HepG2 (cell line): ENCODE results near the gene TARBP2. TPM values are rescaled to one million over a fixed set of nuclear protein-coding genes. Genes with fewer than 3 reads are reported as not detected.
A peak's percentile ranks its signal among the peaks of the same experiment; 100 is the strongest.

ENCODE experiments used
- BORCS8-MEF2B ChIP-seq: sonication (generic); formaldehyde crosslinking; IDR thresholded peaks from 2 replicates; pipeline ENCODE4 v1.8.0; 2022; ENCODE audit warnings: mild to moderate bottlenecking, missing genetic modification reagents
- CBX1 ChIP-seq: IDR thresholded peaks from one replicate; pipeline ENCODE4 v1.6.1; 2016; ENCODE audit warnings: antibody characterized with exemption, low read depth
- CENPBD1 ChIP-seq: sonication (generic); formaldehyde crosslinking; IDR thresholded peaks from 2 replicates; pipeline ENCODE4 v1.8.0; 2022; ENCODE audit warnings: missing genetic modification reagents, low read depth, mild to moderate bottlenecking, borderline replicate concordance
- DBP ChIP-seq: sonication (generic); formaldehyde crosslinking; IDR thresholded peaks from 2 replicates; pipeline ENCODE4 v1.4.0; 2020; ENCODE audit warnings: missing genetic modification reagents; ENCODE audit errors: not compliant biosample characterization
- ELF4 ChIP-seq: sonication (generic); formaldehyde crosslinking; IDR thresholded peaks from 2 replicates; pipeline ENCODE4 v1.5.0; 2020; ENCODE audit warnings: missing genetic modification reagents, mild to moderate bottlenecking, moderate library complexity, borderline replicate concordance
- FIP1L1 ChIP-seq: fragments of 200-400 bp; formaldehyde crosslinking; IDR thresholded peaks from 2 replicates; pipeline ENCODE4 v1.6.1; 2018; ENCODE audit warnings: low read depth, mild to moderate bottlenecking, low read length, moderate library complexity, borderline replicate concordance; ENCODE audit not compliant: insufficient read depth
- FOXM1 ChIP-seq: sonication (generic); formaldehyde crosslinking; IDR thresholded peaks from 2 replicates; pipeline ENCODE4 v1.5.0; 2020; ENCODE audit warnings: missing genetic modification reagents
- GFI1 ChIP-seq: sonication (generic); formaldehyde crosslinking; IDR thresholded peaks from 2 replicates; pipeline ENCODE4 v1.5.0; 2020; ENCODE audit warnings: missing genetic modification reagents, mild to moderate bottlenecking, borderline replicate concordance
- GMEB2 ChIP-seq: IDR thresholded peaks from 2 replicates; pipeline ENCODE4 v1.6.1; 2016; ENCODE audit warnings: missing biosample characterization, missing genetic modification reagents, low read depth
- GRHL1 ChIP-seq: sonication (generic); formaldehyde crosslinking; conservative IDR thresholded peaks from 2 replicates; pipeline ENCODE4 v1.8.0; 2022; ENCODE audit warnings: missing genetic modification reagents
- JDP2 ChIP-seq: sonication (generic); formaldehyde crosslinking; IDR thresholded peaks from 2 replicates; pipeline ENCODE4 v1.8.1; 2022; ENCODE audit warnings: missing genetic modification reagents, borderline replicate concordance
- KDM2A ChIP-seq: sonication (generic); formaldehyde crosslinking; IDR thresholded peaks from 2 replicates; pipeline ENCODE4 v1.4.0; 2020; ENCODE audit warnings: low read depth, missing genetic modification reagents, borderline replicate concordance
- MEF2D ChIP-seq: sonication (generic); formaldehyde crosslinking; IDR thresholded peaks from 2 replicates; pipeline ENCODE4 v1.5.1; 2020; ENCODE audit warnings: mild to moderate bottlenecking, missing genetic modification reagents
- NPAS2 ChIP-seq: sonication (generic); formaldehyde crosslinking; IDR thresholded peaks from 2 replicates; pipeline ENCODE4 v1.8.0; 2022; ENCODE audit warnings: mild to moderate bottlenecking, missing genetic modification reagents, borderline replicate concordance
- PHF20 ChIP-seq: sonication (generic); formaldehyde crosslinking; IDR thresholded peaks from 2 replicates; pipeline ENCODE4 v1.5.0; 2020; ENCODE audit warnings: mild to moderate bottlenecking, missing genetic modification reagents
- PRMT3 ChIP-seq: sonication (generic); formaldehyde crosslinking; IDR thresholded peaks from 2 replicates; pipeline ENCODE4 v1.8.1; 2022; ENCODE audit warnings: low read depth, mild to moderate bottlenecking, moderate library complexity, missing genetic modification reagents, borderline replicate concordance
- RARA ChIP-seq: IDR thresholded peaks from 2 replicates; pipeline ENCODE4 v1.6.1; 2016; ENCODE audit warnings: missing genetic modification reagents, missing compliant biosample characterization
- SIN3A ChIP-seq: IDR thresholded peaks from 2 replicates; pipeline ENCODE4 v1.6.1; 2011; ENCODE audit warnings: low read depth, mild to moderate bottlenecking, control low read depth, low read length, borderline replicate concordance
- SMARCC2 ChIP-seq: fragments of 450-650 bp; IDR thresholded peaks from 2 replicates; pipeline ENCODE4 v1.6.1; 2017; ENCODE audit warnings: antibody characterized with exemption, mild to moderate bottlenecking
- TAF1 ChIP-seq: sonication (generic); formaldehyde crosslinking; IDR thresholded peaks from 2 replicates; pipeline ENCODE4 v1.4.0; 2020; ENCODE audit warnings: missing genetic modification reagents
- TP53 ChIP-seq: sonication (generic); formaldehyde crosslinking; conservative IDR thresholded peaks from 2 replicates; pipeline ENCODE4 v1.4.0; 2020; ENCODE audit warnings: missing genetic modification reagents
- ZBTB20 ChIP-seq: sonication (generic); formaldehyde crosslinking; IDR thresholded peaks from 2 replicates; pipeline ENCODE4 v1.8.1; 2023; ENCODE audit warnings: missing genetic modification reagents, low read depth, mild to moderate bottlenecking, borderline replicate concordance
- ZNF3 ChIP-seq: IDR thresholded peaks from 2 replicates; pipeline ENCODE4 v1.7.0; 2017; ENCODE audit warnings: inconsistent platforms
- ZNF354B ChIP-seq: sonication (generic); formaldehyde crosslinking; IDR thresholded peaks from 2 replicates; pipeline ENCODE4 v1.8.0; 2022; ENCODE audit warnings: mild to moderate bottlenecking, missing genetic modification reagents
- ZNF639 ChIP-seq: conservative IDR thresholded peaks from 2 replicates; pipeline ENCODE4 v1.6.1; 2018; ENCODE audit warnings: missing genetic modification reagents
- ZNF772 ChIP-seq: sonication (generic); formaldehyde crosslinking; IDR thresholded peaks from 2 replicates; pipeline ENCODE4 v1.5.0; 2020; ENCODE audit warnings: mild to moderate bottlenecking, missing genetic modification reagents
- polyA plus RNA-seq, 8 experiments: library from polyadenylated mRNA; depleted of rRNA in 3 of 8; stranded (reverse) in 7 of 8; unstranded in 1 of 8; fragments of >200 nt; fragmentation: Illumina TruSeq in 4 of 8; extraction: Trizol in 4 of 8; gene quantifications; 2 replicates each; pipeline versions ENCODE4 v1.2.1 to v1.2.3, GENCODE V29; 2011 to 2016; ENCODE audit warnings: low read depth in 4 of 8, missing spikeins in 1 of 8, mixed read lengths in 1 of 8; ENCODE audit not compliant: insufficient read depth in 1 of 8
- total RNA-seq, 5 experiments: library from RNA; depleted of rRNA; stranded (reverse); fragments of >200 nt; fragmentation: Illumina TruSeq; extraction: Trizol; gene quantifications; 2 replicates each; pipeline ENCODE4 v1.2.3, GENCODE V29; 2016; ENCODE audit warnings: low read depth in 1 of 5

TARBP2 gene
- total and polyA plus RNA-seq, 2 of the 13 experiments (the other 11 are each of a cell fraction or from before 2014, with no cell fraction given), result 47.0 to 55.5 TPM

- TF ChIP-seq ZNF639 (CRISPR knock-in tag), result no peak
- TF ChIP-seq SMARCC2, result no peak
- no peak for TF ChIP-seq FOXM1 (CRISPR knock-in tag)
- TF ChIP-seq PRMT3 (CRISPR knock-in tag), result no peak
- TF ChIP-seq TP53 (CRISPR knock-in tag), result peak; percentile 68; the same call in 1 of the 2 replicates
- peak; percentile 97 for TF ChIP-seq RARA
- TF ChIP-seq GFI1 (CRISPR knock-in tag), result peak; percentile 61; the same call in 1 of the 2 replicates
- TF ChIP-seq GRHL1 (CRISPR knock-in tag), result no peak
- TF ChIP-seq ZNF3 (CRISPR knock-in tag), result no peak
- no peak for TF ChIP-seq CENPBD1 (CRISPR knock-in tag)
- no peak for TF ChIP-seq BORCS8-MEF2B
- TF ChIP-seq TAF1 (CRISPR knock-in tag), result no peak
- no peak for TF ChIP-seq SIN3A
- 0 out of 2 replicates have a peak, but pooled peaks have one; percentile 56 for TF ChIP-seq MEF2D (CRISPR knock-in tag)
- TF ChIP-seq KDM2A (CRISPR knock-in tag), result peak; percentile 37; the same call in 1 of the 2 replicates
- TF ChIP-seq DBP, result no peak
- no peak; the same call in 1 of the 2 replicates for TF ChIP-seq JDP2 (CRISPR knock-in tag)
- no peak for TF ChIP-seq PHF20
- no peak for TF ChIP-seq ELF4 (CRISPR knock-in tag)
- no peak for TF ChIP-seq NPAS2 (CRISPR knock-in tag)
- TF ChIP-seq ZNF772 (CRISPR knock-in tag), result no peak
- no peak for TF ChIP-seq FIP1L1
- TF ChIP-seq CBX1, result no peak
- TF ChIP-seq GMEB2 (CRISPR knock-in tag), result 0 out of 2 replicates have a peak, but pooled peaks have one; percentile 23
- no peak; the same call in 1 of the 2 replicates for TF ChIP-seq ZNF354B (CRISPR knock-in tag)
- TF ChIP-seq ZBTB20 (CRISPR knock-in tag), result peak; percentile 69; the same call in 1 of the 2 replicates
Measured at GRCh38 chr12:53538209-53538689, 37.2 kb downstream of the TARBP2 start (continued).
